HG03159 (cell line): ENCODE measurements around the gene OR6C68.
"Not testable (repeated sequence)": the region's sequence is repeated elsewhere in the genome, so short reads cannot be mapped to it uniquely, and the experiment has no call there.

Experiments
- ATAC-seq: cut with Tn5 transposase; IDR thresholded peaks from one replicate; pipeline ENCODE4 v1.9.1; 2021; ENCODE audit warnings: mild to moderate bottlenecking, moderate library complexity; ENCODE audit not compliant: unreplicated experiment

OR6C68 gene

GRCh38 chr12:55492078-55492477 lies at the start of gene OR6C68:
Gene OR6C68, plus strand, starts transcription at chr12:55492378. Its CDS starts 0 bp downstream, at chr12:55492378.
- no peak for ATAC-seq

GRCh38 chr12:55443776-55444175 lies 48.4 kb upstream of the OR6C68 start, which contains the start of gene OR6C2:
Gene OR6C2, plus strand, starts transcription at chr12:55444076. Its CDS starts 8,138 bp downstream, at chr12:55452214.
- no peak for ATAC-seq

GRCh38 chr12:55445357-55445756 lies 46.8 kb upstream of the OR6C68 start:
- ATAC-seq, result no peak

DNA sequence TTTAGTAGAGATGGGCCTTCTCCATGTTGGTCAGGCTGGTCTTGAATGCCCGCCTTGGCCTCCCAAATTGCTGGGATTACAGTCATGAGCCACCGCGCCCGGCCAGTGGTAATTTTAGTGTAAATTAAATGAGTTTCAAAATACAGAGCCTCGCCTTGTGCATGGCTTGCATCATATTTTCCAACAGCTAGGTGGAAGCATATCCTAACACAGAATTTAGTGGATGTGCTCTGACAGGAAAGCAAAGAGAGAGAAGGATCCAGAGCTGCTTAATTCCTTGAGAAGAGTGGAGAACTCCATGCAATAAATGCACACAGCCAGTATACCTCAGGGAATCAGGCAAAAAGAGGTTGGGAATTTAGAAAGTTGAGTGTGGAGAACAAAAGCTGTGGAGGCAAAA lies 45.9 kb upstream of the OR6C68 start:
- no peak for ATAC-seq

GRCh38 chr12:55448825-55449224 lies 43.4 kb upstream of the OR6C68 start:
- no peak for ATAC-seq

DNA sequence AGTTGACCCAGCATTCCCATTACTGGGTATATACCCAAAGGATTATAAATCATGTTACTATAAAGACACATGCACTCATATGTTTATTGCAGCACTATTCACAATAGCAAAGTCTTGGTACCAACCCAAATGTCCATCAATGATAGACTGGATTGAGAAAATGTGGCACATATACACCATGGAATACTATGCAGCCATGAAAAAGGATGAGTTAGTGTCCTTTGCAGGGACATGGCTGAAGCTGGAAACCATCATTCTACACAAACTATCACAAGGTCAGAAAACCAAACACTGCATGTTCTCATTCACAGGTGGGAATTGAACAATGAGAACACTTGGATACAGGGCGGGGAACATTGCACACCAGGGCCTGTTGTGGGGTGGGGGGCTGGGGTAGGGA lies 27.3 kb upstream of the OR6C68 start:
- not testable (repeated sequence) for ATAC-seq

- peak; percentile 94 for ATAC-seq
Measured at GRCh38 chr12:55467836-55468235, 24.3 kb upstream of the OR6C68 start.

- no peak for ATAC-seq
Measured at GRCh38 chr12:55469291-55469690, 22.9 kb upstream of the OR6C68 start.

DNA sequence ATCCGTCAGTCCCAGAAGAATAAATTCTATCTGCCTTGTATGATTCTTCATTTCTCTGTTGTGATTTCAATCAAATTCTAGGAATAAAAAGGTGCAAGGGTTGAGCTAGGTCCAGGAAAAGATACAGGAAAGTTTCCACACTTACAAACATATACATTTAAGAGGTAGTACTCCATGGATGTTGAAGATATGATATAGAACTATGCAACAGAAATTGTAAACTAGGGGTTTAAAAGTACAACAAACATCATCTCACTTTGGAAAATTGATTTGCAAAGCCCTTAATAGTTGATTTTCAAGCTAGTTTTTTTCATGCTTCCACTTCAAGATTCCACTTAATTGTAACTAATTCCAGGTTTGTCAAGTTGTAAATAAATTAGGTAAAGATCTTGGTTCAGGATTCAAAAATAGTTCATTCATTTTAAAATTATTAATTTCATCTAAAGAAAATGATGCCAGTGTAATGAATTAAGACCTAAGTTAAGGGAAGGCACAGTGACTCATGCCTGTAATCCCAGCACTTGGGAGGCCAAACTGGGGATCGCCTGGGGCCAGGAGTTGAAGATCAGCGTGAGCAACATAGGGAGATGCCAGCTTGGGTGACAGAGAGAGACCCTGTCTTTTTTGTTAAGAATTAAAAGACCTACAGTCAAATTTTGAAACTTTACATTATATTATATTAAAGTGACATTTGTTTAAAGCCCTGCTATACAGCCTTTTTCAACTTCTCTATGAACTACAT lies 21.9 kb upstream of the OR6C68 start, which contains the start of gene OR6C70:
Gene OR6C70, minus strand, starts transcription at position 51 of the 742 bp plus-strand sequence. Its CDS starts 0 bp downstream, at position 51.
- ATAC-seq, result no peak

DNA sequence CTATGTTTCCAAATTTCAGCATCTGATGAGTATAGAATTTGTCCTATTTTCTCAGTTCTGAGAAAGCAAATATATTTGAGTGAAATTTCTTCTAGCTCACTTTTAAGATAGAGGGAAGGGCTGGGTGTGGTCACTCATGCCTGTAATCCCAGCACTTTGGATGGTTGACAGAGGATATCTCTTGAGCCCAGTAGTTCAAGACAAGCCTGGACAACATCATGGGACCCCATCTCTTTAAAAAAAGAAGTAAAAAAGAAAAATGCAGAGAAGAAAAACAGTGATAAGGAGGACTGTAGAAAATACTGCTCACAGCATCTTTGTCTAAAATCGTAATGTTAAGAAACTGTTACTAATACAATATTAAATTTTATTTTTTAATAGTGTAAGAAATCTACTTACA lies 19.9 kb upstream of the OR6C68 start:
- no peak for ATAC-seq

- ATAC-seq, result not testable (repeated sequence)
Measured at GRCh38 chr12:55479136-55479535, 13.0 kb upstream of the OR6C68 start.

GRCh38 chr12:55484284-55484683 lies 7.9 kb upstream of the OR6C68 start:
- not testable (repeated sequence) for ATAC-seq

DNA sequence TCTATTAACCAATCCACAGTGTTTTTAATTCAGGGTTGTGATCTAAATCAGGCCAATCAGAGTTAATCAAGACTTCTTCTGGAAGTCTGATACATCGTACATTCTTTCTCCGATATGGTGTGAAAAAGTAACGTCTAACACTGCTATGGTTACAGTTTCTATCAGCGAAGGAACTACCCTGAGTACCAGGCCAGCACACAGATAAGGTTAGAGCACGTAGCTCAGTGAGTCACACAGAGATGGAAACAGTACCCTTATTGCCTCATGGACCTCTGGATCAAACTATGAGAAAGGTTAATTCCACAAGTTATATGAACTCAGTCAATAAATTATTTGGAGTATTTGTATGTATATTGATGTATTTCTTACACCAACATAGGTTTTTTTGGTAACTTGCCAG lies 3.3 kb downstream of the OR6C68 start:
- no peak for ATAC-seq

- ATAC-seq, result no peak
Measured at GRCh38 chr12:55499231-55499630, 7.1 kb downstream of the OR6C68 start.

- no peak for ATAC-seq
Measured at GRCh38 chr12:55499810-55500252, 7.7 kb downstream of the OR6C68 start.

- ATAC-seq, result no peak
Measured at GRCh38 chr12:55501601-55502000, 9.4 kb downstream of the OR6C68 start.

- ATAC-seq, result peak; percentile 62
Measured at GRCh38 chr12:55515696-55516095, 23.5 kb downstream of the OR6C68 start.

GRCh38 chr12:55516391-55516790 lies 24.2 kb downstream of the OR6C68 start:
- ATAC-seq, result no peak
